PC-9 (cell line): Measurements from ENCODE around the gene CT45A1.
A peak's percentile ranks its signal among the peaks of the same experiment; 100 is the strongest.

ENCODE experiments used
- CTCF ChIP-seq: fragments of 200-600 bp; sonication (generic); conservative IDR thresholded peaks from 2 replicates; pipeline ENCODE4 v1.6.1; 2017; ENCODE audit warnings: mixed run types, antibody characterized with exemption, mild to moderate bottlenecking, moderate library complexity
- EZH2 ChIP-seq: fragments of 200-600 bp; sonication (generic); IDR thresholded peaks from 2 replicates; pipeline ENCODE4 v1.8.0; 2017; ENCODE audit warnings: antibody characterized with exemption, low read depth

- peak; percentile 62 for TF ChIP-seq CTCF
- no peak for TF ChIP-seq EZH2
Measured at GRCh38 chrX:135740681-135741149, 27.3 kb downstream of the CT45A1 start.
